ENCODE measurements around the gene ITGA5. TPM values are rescaled to one million over a fixed set of nuclear protein-coding genes. Genes with fewer than 3 reads are reported as not detected.

The ITGA5 gene
- total and polyA plus RNA-seq, 2 of the 13 experiments (the other 11 are each of a cell fraction or from before 2014, with no cell fraction given) = 0.20 to 0.40 TPM

DNA sequence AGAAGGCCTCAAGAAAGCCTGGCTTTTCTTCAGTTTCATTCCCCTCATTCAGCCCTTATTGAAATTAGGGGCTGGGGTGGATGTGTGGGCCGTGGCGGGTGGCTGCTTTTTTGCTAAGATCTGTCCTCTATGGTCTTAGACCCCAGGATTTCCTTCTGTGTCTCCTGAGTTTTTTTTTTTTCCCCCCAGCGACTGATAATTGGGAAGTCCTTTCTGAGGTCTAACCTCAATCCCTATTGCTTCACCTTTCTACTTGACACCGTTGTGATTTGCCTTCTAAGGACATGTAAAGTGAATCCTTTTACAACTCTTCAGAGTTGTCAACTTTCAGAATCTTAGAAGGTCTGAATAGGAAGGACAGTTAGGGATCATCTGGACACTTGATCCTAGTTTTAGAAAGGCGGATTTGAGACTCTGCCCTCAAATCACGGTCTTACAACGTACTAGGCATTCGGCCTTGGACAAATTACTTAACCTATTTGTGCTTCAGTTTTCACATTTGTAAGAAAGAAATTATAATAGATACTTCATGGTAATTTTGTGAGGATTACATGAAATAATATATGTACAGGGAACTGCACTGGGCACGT, 59.2 kb downstream of the ITGA5 start (continued):
- TF ChIP-seq SIN3A (IDR thresholded peaks at IDR 0.05; ENCODE audit: borderline replicate concordance, low read depth, low read length) (0 out of 2 replicates have a peak, but pooled peaks have one; percentile 5), GATA4 (IDR thresholded peaks at IDR 0.05; ENCODE audit: borderline replicate concordance, low read depth) (no peak), ZNF44 (CRISPR knock-in tag; IDR thresholded peaks at IDR 0.05) (no peak), ZBTB7A (CRISPR knock-in tag; IDR thresholded peaks at IDR 0.05) (no peak), ZFP82 (CRISPR knock-in tag; IDR thresholded peaks at IDR 0.05; ENCODE audit: borderline replicate concordance) (no peak), KDM1A (CRISPR knock-in tag; IDR thresholded peaks at IDR 0.05) (peak; percentile 84; the same call in 1 of the 2 replicates), ZNF549 (CRISPR knock-in tag; IDR thresholded peaks at IDR 0.05) (no peak), ZNF564 (CRISPR knock-in tag; IDR thresholded peaks at IDR 0.05) (no peak), GATAD2A (CRISPR knock-in tag; IDR thresholded peaks at IDR 0.05) (no peak), CCDC6 (CRISPR knock-in tag; IDR thresholded peaks at IDR 0.05) (no peak), MXD4 (CRISPR knock-in tag; IDR thresholded peaks at IDR 0.05) (no peak), ZMAT3 (CRISPR knock-in tag; conservative IDR thresholded peaks at IDR 0.05) (0 out of 2 replicates have a peak, but pooled peaks have one; percentile 0), RXRB (CRISPR knock-in tag; IDR thresholded peaks at IDR 0.05; ENCODE audit: borderline replicate concordance) (no peak), ZNF441 (CRISPR knock-in tag; IDR thresholded peaks at IDR 0.05; ENCODE audit: borderline replicate concordance) (no peak), MLLT10 (CRISPR knock-in tag; IDR thresholded peaks at IDR 0.05) (no peak), ZNF557 (CRISPR knock-in tag; IDR thresholded peaks at IDR 0.05) (no peak)
- TF ChIP-seq, protein P1, sequence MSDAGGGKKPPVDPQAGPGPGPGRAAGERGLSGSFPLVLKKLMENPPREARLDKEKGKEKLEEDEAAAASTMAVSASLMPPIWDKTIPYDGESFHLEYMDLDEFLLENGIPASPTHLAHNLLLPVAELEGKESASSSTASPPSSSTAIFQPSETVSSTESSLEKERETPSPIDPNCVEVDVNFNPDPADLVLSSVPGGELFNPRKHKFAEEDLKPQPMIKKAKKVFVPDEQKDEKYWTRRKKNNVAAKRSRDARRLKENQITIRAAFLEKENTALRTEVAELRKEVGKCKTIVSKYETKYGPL (CRISPR knock-in tag; IDR thresholded peaks at IDR 0.05) = no peak
- TF ChIP-seq, protein P2, sequence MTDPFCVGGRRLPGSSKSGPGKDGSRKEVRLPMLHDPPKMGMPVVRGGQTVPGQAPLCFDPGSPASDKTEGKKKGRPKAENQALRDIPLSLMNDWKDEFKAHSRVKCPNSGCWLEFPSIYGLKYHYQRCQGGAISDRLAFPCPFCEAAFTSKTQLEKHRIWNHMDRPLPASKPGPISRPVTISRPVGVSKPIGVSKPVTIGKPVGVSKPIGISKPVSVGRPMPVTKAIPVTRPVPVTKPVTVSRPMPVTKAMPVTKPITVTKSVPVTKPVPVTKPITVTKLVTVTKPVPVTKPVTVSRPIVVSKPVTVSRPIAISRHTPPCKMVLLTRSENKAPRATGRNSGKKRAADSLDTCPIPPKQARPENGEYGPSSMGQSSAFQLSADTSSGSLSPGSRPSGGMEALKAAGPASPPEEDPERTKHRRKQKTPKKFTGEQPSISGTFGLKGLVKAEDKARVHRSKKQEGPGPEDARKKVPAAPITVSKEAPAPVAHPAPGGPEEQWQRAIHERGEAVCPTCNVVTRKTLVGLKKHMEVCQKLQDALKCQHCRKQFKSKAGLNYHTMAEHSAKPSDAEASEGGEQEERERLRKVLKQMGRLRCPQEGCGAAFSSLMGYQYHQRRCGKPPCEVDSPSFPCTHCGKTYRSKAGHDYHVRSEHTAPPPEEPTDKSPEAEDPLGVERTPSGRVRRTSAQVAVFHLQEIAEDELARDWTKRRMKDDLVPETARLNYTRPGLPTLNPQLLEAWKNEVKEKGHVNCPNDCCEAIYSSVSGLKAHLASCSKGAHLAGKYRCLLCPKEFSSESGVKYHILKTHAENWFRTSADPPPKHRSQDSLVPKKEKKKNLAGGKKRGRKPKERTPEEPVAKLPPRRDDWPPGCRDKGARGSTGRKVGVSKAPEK (CRISPR knock-in tag; IDR thresholded peaks at IDR 0.05; ENCODE audit: borderline replicate concordance) = no peak
- TF ChIP-seq, protein P3, sequence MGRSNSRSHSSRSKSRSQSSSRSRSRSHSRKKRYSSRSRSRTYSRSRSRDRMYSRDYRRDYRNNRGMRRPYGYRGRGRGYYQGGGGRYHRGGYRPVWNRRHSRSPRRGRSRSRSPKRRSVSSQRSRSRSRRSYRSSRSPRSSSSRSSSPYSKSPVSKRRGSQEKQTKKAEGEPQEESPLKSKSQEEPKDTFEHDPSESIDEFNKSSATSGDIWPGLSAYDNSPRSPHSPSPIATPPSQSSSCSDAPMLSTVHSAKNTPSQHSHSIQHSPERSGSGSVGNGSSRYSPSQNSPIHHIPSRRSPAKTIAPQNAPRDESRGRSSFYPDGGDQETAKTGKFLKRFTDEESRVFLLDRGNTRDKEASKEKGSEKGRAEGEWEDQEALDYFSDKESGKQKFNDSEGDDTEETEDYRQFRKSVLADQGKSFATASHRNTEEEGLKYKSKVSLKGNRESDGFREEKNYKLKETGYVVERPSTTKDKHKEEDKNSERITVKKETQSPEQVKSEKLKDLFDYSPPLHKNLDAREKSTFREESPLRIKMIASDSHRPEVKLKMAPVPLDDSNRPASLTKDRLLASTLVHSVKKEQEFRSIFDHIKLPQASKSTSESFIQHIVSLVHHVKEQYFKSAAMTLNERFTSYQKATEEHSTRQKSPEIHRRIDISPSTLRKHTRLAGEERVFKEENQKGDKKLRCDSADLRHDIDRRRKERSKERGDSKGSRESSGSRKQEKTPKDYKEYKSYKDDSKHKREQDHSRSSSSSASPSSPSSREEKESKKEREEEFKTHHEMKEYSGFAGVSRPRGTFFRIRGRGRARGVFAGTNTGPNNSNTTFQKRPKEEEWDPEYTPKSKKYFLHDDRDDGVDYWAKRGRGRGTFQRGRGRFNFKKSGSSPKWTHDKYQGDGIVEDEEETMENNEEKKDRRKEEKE (IDR thresholded peaks at IDR 0.05) = no peak
- TF ChIP-seq, protein P4, sequence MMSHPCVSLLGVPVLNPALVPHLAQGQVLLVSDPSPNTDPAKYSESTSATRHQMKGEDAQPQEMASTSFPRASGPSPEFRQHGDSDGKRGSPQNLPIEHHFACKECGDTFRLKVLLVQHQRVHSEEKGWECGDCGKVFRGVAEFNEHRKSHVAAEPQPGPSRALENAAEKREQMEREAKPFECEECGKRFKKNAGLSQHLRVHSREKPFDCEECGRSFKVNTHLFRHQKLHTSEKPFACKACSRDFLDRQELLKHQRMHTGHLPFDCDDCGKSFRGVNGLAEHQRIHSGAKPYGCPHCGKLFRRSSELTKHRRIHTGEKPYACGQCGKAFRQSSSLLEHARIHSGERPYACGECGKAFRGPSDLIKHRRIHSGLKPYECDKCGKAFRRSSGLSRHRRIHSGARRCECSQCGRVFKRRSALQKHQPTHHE (CRISPR knock-in tag; IDR thresholded peaks at IDR 0.05; ENCODE audit: borderline replicate concordance) = no peak
- TF ChIP-seq, protein P5, sequence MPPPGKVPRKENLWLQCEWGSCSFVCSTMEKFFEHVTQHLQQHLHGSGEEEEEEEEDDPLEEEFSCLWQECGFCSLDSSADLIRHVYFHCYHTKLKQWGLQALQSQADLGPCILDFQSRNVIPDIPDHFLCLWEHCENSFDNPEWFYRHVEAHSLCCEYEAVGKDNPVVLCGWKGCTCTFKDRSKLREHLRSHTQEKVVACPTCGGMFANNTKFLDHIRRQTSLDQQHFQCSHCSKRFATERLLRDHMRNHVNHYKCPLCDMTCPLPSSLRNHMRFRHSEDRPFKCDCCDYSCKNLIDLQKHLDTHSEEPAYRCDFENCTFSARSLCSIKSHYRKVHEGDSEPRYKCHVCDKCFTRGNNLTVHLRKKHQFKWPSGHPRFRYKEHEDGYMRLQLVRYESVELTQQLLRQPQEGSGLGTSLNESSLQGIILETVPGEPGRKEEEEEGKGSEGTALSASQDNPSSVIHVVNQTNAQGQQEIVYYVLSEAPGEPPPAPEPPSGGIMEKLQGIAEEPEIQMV (CRISPR knock-in tag; IDR thresholded peaks at IDR 0.05; ENCODE audit: low read depth) = no peak
